ENCODE measurements around the gene TMEM163.
"Not testable (repeated sequence)": the region's sequence is repeated elsewhere in the genome, so short reads cannot be mapped to it uniquely, and the experiment has no call there.

Gene TMEM163

DNA sequence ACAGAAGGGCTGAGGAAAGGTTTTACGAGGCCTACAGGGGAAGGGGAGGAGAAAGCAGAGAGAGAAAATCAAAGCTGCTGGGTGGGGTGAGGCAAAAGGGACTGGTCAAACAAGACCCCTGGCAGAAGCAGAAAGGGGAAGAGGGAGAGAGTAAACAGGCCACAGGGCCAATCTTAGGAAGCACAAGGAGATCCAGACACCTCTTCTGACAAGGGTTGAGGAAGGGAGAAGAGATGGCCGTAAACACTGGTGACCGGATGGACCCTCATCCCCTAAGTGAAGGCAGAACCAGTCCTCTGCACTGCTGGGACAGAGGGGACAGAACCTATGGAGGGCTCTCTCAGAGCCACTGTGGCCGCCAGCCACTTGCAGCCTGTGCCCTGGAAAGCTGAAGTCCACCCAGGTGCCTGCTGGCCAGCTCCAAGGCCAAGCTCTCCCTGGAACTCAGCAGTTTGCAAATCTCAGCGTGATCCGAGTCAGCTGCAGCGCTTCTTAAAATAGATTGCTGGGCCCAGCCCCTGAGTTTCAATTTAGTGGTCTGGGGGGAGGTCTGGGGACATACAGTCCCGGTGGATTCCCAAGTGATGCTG lies 108.8 kb downstream of the TMEM163 start:
- DNase-seq = no peak

DNA sequence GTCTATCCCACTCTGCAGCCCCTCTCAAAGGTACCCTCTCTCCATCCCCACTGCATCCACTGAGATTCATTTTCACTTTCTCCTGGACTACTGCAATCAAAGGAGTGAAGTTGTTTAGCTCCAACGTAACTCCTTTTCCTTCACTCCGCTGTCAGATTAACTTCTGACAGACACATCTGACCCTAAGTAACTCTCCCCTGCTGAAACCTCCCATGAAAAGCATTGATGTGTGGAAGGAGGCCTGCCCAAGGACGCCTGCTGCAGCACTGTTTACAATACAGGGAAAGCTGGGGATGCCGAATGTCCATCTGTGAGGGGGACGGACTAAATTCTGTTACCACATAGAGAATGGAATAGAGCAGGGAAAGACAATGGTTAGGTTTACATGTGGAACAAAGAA lies 114.8 kb downstream of the TMEM163 start:
- no peak for DNase-seq

DNA sequence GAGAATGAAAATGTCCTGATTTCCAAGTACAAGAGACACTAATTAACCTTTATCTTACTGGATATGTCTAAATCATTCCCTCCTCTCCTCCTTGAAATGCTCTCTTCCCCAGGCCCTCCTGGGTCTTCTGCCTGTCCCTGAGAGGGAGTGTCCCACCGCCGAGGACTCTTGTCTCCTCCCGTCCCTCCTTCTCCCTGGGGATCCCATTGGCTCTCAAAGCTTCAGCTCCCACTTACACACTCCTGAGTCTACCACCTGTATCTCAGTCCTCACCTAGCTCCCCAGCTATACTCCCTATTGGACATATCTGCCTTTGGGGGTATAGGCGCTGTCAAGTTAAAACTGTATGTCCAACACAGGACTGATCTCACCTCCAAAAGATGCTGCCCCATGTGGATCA lies 116.1 kb downstream of the TMEM163 start:
- DNase-seq = no peak

DNA sequence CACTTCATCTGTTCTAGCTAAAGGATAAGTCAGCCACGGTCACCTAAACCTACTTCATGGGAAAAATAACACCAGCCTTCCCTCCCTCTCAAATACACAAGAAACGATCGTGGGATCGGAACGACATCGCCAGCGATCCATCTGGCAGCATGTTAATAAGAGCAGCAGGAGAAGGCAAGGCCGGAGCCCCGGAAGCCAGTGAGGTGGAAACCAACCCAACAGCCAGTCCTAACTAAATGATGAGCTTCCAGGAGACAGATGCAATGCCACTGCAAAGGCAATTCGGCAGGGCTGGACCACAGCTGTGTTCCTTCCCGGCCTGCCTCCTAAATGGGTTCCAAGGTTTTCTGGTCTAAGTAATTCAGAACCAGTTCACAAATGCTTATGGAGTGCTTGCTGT lies 117.5 kb downstream of the TMEM163 start:
- DNase-seq = no peak

DNA sequence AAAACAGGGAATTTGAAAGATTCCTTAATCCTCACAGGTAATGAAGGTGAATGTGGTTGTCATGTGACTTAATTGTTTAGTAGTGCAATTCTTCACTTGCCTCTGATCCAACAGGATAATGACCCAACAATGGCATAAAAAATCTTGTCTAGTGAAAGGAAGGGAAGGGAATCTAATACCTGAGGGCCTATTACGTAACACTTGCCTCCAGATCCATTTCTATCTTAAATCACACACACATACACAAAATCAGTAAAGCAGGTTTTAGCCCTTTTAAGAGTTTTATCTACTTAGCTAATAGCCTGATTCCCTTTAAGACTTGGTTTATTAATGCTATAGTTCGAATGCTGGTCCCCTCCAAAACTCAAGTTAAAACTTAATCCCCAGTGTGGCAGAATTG lies 118.6 kb downstream of the TMEM163 start:
- DNase-seq = no peak

DNA sequence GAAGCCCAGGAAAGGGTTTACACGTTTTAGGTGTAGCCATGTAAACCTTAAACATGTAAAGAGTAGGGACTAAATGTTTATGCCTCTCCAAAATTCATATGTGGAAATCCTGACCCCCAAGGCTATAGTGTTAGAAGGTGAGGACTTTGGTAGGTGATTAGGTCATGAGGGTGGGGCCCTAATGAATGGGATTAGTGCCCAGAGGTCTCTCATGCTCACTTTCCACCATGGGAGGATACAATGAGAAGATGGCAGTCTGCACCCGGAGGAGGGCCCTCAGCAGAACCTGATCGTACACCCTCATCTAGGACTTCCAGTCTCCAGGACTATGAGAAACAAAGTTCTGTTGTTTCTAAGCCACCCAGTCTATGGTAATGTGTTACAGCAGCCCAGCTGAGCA lies 119.6 kb downstream of the TMEM163 start:
- no peak for DNase-seq

DNA sequence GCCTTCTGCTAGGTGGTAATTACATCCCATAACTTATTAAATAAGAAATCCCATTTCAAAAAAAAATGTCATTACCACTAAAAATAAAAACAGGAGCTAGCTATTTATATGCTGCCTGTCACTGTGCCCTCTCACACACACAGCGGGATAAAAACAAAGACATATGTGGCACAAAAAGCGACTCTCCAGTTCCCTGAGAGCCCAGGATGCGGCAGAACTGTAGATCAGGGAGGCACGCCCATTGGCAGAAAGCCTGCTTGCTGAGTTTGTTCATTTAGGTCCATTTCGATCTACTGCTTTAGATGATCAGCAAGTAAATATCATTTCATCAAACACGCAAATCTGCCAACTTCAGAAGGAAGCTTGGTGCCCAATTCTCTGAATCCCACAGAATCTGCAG lies 124.4 kb downstream of the TMEM163 start:
- DNase-seq = no peak

DNA sequence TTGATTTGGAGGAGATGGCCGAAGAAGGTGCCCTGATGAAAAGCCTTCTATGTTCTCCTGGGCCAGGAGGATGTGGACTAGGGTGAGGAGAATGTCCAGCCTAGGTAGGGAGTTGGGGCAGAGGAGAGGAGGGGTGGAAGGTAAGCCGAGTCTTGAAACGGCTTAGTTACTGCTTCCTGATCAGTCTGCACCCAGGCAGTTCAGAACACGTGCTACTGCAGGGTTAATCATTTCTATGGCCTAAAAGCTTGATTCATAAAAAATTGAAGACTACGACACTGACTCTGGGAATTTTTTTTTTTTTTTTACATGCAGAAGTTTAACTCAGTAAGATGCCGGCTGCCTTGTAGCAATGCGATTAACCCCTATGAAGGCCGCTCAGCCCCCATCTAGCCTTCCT lies 125.3 kb downstream of the TMEM163 start:
- DNase-seq = no peak

DNA sequence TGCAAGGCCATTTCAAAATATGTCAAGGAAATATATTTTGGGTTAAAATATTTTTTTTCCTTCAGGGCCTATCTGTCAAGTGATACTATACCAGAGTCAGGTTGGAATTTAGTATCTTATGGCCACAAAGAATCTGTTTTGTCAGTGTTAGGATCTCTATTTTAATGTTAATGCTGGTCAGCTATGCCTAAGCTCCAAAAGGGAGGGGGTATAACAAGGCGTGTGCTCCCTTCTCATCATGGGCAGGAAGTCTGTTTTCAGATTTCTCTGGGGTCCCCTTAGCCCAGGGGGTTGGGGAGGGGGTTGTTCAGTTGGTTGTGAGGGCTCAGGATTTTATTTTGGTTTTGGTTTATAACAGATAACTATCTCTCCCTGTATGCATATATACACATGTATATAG lies 126.4 kb downstream of the TMEM163 start:
- no peak for DNase-seq

DNA sequence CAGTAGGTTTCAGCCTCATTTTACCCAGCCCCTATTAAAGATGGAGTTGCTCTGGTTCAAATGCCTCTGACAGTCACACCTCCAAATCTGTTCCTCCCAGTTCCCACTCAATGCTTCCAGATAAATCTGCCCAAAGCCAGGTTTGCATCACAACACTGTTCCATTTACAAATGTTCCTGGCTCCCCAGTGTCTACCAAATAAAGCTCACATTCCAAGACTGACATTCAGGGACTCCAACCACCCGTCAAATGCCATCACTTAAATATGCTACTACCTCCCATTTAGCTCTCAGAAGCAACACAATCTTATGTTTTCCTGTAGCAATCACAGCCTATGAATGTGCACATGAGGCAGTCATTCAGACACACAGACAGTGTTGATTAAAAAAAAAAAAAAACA lies 127.3 kb downstream of the TMEM163 start:
- DNase-seq = no peak

DNA sequence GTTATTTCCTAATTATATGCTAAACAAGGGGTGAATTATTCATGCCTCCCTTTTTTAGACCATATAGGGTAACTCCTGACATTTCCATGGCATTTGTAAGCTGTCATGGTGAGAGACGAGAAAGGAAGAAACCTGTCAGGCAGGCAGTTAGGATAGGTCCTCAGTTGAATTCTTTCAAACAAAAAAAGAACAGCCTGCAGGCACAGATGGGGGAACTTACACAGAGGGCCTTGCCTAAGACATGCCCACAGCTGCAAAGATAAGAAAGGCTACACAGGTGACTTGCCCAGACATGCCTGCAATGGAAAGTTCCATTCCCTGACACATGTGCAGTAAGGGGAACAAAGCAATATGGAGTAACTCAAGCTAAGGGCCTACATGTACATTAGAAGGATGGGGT lies 128.1 kb downstream of the TMEM163 start:
- DNase-seq = no peak

DNA sequence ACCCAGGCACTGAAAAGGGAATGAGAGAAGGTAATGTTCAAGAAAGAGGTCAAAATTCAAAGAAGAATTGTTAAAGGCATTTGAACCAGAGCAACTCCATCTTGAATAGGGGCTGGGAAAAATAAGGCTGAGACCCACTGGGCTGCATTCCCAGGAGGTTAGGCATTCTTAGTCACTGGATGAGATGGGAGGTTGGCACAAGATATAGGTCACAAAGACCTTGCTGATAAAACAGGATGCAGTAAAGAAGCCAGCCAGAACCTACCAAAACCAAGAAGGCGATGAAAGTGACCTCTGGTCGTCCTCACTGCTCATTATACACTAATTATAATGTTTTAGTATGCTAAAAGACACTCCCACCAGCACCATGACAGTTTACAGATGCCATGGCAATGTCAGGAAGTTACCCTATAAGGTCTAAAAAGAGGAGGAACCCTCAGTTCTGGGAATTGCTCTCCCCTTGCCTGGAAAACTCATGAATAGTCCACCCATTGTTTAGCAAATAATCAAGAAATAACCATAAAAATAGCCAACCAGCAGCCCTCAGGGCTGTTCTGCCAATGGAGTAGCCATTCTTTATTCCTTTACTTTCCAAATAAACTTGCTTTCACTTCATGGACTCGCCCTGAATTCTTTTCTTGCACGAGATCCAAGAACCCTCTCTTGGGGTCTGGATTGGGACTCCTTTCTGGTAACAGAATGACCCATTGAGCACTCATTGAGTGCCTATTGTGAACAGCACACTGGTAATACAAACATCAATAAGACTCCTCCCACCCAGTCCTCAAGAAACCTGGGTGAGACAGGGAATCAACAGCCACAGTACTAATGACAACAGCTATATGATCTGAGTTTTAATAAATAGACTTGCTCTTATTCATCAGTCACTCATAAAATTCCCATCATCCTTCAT lies 129.4 kb downstream of the TMEM163 start:
- not testable (repeated sequence) for DNase-seq

DNA sequence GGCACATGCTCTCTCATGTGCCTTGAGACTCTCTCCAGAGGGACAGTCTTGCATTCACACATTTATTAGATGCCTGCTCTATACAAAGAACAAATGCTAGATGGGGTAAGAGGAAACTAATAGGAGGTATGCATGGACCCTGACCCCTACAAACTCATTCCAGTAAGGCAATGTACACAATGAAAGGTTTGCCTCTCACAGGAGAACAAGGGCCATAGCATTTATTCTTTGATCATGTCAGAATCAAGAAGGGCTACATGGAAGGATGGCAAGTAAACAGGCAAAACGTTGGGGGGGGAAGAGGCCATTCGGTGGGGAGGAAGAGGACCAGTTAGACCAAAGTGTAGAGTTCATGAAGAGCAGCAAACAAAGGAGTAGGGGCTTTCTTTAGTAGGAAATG lies 130.2 kb downstream of the TMEM163 start:
- no peak for DNase-seq

DNA sequence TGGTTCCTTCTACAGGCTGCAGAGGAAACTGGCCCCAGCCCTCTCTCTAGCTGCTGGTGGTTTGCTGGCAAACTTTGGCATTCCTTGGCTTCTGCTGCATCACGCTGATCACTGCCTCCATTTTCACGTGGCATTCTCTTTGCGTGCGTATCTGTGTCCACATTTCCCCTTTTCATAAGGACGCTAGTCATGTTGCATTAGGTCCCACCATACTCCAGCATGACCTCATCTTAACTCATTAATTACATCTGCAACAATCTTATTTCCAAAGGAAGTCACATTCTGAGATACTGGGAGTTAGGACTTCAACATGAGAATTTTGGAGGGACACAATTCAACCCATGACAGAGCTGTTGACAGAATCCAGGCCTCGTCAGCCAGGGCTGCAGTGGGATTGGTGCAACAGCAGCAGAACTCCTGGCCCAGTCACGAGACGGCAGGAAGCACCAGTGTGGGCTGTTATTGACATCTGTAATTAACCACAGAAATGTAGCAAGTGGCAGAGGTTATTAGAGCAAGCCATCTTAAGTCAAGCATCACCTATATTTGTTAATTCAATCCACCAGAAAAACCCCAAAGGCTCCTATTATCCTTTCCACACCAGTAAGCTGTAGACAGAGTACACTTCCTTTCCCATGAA lies 132.4 kb downstream of the TMEM163 start:
- no peak for DNase-seq

DNA sequence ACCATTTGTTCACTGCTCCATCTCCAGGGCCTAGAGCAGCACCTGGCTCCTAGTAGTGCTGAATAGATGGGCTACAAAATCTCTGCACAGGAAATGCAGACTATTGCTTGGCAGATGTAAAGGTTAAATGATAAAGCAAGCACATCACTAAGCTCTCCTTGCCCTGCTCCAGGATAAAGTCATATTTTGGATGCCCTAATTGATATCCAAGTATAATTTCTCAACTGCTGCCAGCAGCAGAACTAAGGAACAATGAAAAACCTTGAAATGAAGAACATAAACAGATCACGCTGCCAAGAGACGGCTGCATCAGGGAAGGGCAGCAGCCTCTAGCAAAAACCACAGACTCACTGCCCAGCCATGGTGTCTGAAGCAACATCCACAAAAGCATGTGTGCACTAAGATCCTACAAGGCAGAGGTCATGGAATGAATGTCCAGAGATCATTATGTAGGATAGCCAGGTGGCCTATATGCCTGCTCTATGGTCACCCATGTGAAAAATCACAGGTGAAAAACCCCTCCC lies 134.7 kb downstream of the TMEM163 start:
- no peak for DNase-seq

DNA sequence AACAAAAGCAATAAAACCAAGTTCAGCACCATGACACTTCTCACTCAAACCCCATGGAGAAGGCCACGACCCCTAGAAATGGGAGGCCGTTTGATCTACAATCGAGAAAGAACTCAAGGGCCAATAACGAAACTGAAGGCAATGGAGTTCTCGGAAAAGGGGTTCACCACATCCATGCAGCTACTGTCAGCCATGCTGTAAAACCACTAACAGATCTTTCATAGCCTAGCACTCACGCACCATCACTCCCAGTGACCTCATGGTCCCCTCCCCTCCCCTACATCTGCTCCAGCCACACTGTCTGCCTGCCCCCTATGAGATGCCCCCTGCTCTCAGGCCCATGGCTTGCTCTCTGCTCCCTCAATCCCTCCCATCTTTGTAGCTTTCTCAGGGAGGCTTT lies 135.3 kb downstream of the TMEM163 start:
- DNase-seq = no peak

DNA sequence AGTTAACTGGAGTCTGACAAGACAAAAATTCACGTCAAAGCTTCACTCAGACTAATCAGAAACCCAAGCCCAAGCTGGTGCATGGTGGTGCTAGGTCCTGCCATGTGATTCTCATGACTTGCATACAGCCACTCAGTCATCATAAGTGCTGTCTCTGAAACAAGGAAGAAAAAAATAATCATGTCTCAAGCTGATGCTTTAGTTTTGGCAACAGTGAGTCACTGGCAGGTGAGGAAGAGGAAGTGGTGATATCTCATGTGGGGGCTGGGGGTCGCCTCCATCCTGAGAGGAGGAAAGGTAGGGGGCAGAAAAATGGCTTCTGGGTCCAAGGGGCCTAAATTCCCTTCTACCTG lies 136.3 kb downstream of the TMEM163 start:
- no peak for DNase-seq

DNA sequence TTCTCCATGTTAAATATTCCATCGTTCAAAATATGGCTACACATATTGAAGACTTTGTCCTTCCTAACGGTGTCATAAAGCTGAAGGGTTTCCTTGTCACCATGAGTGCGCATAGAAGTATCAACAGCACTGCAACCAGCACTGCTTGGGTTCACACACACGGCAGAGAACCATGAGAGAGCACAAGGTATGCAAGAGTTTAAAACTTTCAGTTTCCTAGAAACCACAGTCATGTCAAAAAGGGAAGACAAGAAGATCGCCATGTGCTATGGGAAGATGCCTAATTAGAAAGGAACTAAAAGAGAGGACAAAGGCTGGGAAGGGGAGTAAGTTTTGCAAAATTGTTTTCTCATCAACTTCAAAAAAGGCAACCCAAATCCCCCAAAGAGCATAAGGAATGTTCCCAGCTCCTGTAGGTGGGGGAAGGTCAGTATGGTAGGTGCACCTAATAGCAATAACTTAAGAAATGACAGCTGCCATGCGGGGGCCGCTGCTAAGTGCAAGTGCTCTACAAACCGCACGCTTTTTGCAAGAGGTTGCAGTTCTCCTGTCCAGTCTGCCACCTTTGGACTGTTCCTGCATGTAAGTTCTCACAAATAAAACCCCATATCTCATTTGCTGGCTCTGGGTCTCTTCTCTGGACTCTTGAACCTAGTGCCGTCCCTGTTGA lies 136.8 kb downstream of the TMEM163 start:
- no peak for DNase-seq

DNA sequence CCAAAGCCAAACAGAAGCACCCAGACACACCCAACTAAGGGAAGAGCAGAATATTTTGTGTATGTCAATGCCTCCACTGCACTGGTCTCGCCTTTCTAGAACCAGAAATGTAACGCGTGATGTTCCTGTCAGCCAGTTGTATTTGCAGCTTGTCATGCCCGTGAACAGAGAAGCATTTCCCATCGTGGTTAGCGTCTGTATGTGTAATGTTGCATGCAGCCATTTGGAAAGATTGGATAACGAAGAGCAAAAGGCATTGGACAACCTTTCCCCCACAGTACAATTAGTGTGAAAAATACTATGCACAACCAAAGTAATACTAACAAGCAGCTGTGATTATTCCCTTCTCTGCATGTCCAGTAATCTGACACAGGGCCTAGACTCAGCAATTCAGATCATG lies 140.5 kb downstream of the TMEM163 start:
- DNase-seq = no peak

DNA sequence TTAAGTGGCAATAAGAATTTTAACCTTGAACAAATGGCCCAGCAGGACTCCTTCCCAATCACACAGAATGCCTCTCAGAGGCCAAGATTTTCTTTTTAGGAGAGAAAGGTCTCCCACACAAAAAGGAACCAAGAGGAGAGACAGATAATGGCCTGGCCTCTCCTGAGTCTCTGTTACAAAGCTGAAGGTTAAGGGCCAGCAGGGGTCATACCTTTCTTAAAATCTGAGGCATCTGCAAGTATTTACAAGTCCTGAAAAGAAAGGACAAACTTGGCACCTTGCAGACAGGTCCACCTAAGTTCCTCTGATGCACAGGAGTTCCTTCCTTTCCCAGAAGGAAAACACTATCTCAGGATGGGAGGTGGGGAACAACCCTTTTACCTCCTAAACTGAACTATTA lies 142.3 kb downstream of the TMEM163 start:
- DNase-seq = peak in 1 of 2 donors; percentile 11

DNA sequence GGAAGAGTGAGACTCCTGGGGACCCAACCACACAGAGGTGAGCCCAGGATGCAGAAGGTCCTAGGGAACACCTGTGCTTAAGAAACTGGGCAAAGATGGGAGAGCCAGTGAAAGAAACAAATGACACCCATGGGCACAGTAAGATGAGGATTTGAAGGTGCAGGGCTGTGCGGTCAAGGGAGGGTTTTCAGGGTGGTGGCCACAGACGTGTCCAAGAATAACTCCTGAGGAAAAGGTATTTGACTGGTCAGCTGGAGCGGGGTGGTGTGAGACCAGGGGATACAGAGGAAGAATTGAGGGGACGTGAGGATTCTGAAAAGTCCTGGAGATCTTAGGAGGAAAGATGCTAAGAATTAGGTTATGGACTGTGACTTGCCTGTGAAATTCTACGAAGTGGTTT lies 142.9 kb downstream of the TMEM163 start:
- no peak for DNase-seq

DNA sequence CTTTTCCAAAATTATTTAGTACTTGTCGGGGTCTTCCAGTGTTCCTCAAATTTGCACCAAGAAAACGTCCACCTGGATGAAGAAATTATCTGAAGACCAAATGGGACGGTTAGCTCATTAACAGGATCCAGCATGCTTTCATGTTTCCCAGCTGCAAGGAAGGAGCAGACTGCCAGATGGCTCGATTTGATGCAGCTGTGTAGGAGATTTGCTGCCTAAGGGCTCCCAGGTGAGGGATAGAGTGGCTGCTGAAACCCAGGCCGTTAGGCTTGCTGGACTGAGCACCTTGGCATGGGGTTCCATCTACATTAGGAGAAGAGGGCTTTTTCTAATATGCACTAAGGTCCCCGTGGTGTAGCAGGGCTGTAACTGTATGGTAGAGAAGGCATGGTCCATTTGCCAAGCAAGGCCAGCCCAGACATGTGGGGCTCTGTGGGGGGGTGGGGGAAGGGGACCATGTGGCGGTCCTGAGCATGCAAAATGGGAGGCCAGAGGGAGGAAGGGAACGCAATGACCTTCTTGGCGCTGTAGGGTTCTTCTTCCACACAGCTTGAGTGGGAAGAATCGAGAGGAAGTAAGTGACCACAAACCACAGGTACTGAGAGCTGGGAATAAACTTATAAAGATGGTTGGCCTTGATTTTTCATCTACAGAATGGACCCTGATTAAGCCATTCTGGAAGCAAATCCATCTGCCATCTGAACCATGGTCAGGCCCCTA lies 144.0 kb downstream of the TMEM163 start:
- no peak for DNase-seq

DNA sequence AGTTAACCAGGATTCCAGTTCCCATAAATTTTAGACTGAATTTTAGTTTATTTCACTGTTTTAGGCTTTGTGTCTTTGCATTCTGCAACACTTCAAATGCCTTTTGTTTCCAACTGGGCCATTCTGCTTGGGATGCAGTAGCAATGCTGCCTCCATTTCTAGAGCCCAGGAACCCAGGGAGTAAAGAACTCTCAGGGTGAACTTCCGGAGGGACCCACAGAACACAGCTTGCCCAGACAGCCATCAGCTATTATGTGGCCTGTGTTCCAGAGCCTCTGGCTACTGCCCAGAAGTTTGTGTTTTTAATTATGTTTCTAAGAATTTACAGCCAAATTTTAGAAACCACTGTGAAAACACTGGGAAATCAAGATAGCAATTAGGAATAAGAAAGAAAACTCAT lies 145.1 kb downstream of the TMEM163 start:
- no peak for DNase-seq

Data from activated CD4-positive, alpha-beta T cell treated with anti-CD3 and anti-CD28 coated beads for 4 hours (primary cell).